GM18517 (cell line): ENCODE data around the gene FNDC3B.
"Not testable (repeated sequence)": the region's sequence is repeated elsewhere in the genome, so short reads cannot be mapped to it uniquely, and the experiment has no call there.

Experiments
- ATAC-seq: cut with Tn5 transposase; IDR thresholded peaks from one replicate; pipeline ENCODE4 v1.9.1; 2021; ENCODE audit warnings: mild to moderate bottlenecking, moderate library complexity; ENCODE audit not compliant: unreplicated experiment

The FNDC3B gene

GRCh38 chr3:172351895-172352466, 312.6 kb downstream of the FNDC3B start:
- no peak for ATAC-seq

- no peak for ATAC-seq
Measured at GRCh38 chr3:172352786-172353185, 313.4 kb downstream of the FNDC3B start.

- no peak for ATAC-seq
Measured at GRCh38 chr3:172354931-172355499, 315.6 kb downstream of the FNDC3B start.

- ATAC-seq: no peak
Measured at GRCh38 chr3:172355836-172356235, 316.5 kb downstream of the FNDC3B start.

GRCh38 chr3:172356427-172356826, 317.0 kb downstream of the FNDC3B start:
- ATAC-seq: no peak

- ATAC-seq: no peak
Measured at GRCh38 chr3:172357850-172358754, 318.7 kb downstream of the FNDC3B start.

- ATAC-seq: no peak
Measured at GRCh38 chr3:172359231-172359630, 319.9 kb downstream of the FNDC3B start.

GRCh38 chr3:172359996-172360395, 320.6 kb downstream of the FNDC3B start:
- no peak for ATAC-seq

GRCh38 chr3:172362583-172362982, 323.2 kb downstream of the FNDC3B start:
- ATAC-seq: no peak

GRCh38 chr3:172364374-172365027, 325.1 kb downstream of the FNDC3B start:
- no peak for ATAC-seq

- ATAC-seq: no peak
Measured at GRCh38 chr3:172365028-172365567, 325.7 kb downstream of the FNDC3B start.

- ATAC-seq: no peak
Measured at GRCh38 chr3:172367205-172368105, 328.1 kb downstream of the FNDC3B start.

GRCh38 chr3:172368556-172368955, 329.2 kb downstream of the FNDC3B start:
- not testable (repeated sequence) for ATAC-seq

GRCh38 chr3:172369590-172370259, 330.3 kb downstream of the FNDC3B start:
- no peak for ATAC-seq

GRCh38 chr3:172370419-172370818, 331.0 kb downstream of the FNDC3B start:
- ATAC-seq: no peak

- no peak for ATAC-seq
Measured at GRCh38 chr3:172371544-172371943, 332.2 kb downstream of the FNDC3B start.

GRCh38 chr3:172372895-172373294, 333.5 kb downstream of the FNDC3B start:
- ATAC-seq: no peak

- no peak for ATAC-seq
Measured at GRCh38 chr3:172373912-172374311, 334.5 kb downstream of the FNDC3B start.

- no peak for ATAC-seq
Measured at GRCh38 chr3:172375206-172375850, 335.9 kb downstream of the FNDC3B start.
